GM12801 (cell line): ENCODE data around the gene PPM1L.

Experiments
- CTCF ChIP-seq: IDR thresholded peaks from one replicate; pipeline ENCODE4 v1.5.1; 2011; ENCODE audit warnings: control low read depth; ENCODE audit not compliant: insufficient read length; ENCODE audit errors: extremely low read depth

The PPM1L gene

DNA sequence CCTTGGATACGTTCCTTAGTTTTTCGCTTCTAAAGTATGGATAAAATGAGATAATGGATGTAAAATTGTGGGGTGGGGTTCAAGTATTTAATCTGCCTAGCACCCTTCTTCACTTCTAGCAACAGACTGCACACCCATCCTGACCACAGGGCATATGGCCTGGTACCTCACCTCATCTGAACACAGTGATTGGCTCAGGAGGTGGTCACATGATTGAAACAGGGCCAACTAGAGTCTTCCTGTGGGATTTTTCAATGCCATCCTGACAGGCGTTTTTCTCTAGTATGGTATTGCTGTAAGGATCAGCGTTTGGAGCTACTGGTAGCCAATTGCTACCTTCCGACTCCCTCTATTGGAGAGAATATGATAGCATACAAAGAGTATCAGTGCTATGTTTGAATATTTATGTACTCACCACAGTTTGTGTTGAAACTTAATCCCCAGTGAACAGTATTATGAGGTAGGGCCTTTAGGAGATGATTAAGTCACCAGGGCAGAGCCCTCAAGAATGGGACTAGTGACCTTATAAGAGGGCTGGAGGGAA is 172.2 kb downstream of the PPM1L start:
- TF ChIP-seq CTCF: no peak

GRCh38 chr3:160929595-160929994 is 173.6 kb downstream of the PPM1L start:
- TF ChIP-seq CTCF: no peak

GRCh38 chr3:160931474-160931873 is 175.4 kb downstream of the PPM1L start:
- no peak for TF ChIP-seq CTCF

DNA sequence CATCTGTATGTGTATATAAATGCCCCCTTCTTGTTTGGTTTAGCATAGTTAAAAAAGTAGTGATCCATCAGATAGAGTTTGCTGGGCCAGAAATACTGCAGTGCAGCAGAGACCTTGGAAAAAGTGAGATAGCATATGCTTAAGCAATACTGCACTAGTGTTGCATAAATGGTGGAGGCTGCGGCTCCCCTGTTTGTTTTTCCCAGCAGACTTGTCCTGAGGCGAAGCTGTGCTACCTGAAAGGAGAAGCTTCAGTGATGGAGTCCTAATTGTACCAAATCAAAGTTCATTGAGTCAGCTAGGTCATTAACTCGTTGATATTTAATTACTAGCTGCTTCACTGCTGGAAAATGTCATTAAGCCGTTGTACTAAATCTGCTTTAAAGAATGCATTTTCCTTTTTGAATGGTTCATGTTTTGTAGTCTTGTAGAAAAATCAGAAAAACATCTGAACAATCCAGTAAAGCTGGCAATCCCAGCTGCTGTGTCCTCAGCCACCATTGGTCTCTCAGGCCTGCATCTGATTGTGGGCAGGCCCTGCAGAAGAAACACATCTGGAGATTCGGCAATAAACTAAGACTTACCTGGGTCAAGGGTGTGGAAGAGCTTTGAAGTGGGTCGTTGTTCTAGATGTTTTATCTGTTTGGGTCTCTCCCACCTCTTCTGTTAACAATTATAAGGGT is 179.5 kb downstream of the PPM1L start:
- TF ChIP-seq CTCF: no peak

GRCh38 chr3:160941885-160942494 is 186.0 kb downstream of the PPM1L start:
- no peak for TF ChIP-seq CTCF

DNA sequence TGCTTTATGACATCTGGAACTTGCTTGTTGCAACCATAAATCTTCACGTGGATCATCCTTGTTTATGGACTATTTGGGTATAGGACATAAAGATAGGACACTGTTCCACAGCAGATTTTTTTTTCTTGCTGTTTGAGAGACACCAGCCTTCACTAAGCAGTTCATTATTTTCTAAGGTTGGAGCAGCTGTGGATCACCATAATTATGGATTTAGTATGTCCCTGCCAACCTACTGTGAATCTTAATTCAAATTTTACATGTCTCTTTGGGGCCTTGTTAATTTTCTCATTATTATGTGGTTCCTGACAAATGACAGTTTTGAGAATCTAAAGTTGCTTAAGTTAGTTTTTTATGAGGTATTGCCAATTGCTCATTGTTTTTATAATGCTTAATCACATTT is 188.0 kb downstream of the PPM1L start:
- TF ChIP-seq CTCF: no peak

DNA sequence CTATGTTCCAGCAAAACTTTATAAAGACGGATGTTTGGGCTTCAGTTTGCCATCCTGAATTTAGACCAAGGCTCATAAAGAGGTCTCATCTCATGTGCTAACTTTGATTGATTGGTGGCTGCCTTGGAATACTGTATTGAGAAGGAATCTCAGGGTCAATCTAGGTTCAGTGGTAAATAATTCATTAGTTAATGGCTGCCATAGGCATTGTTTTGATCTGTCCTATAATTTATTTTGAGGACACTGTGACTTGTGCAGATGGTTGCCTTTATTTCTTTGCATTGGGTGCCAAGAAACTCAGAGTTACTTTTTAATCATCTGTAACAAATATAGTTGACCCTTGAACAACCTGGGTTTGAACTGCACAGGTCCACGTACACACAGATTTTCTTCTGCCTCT is 189.3 kb downstream of the PPM1L start:
- no peak for TF ChIP-seq CTCF
